Mesendoderm (in vitro differentiated cells): ENCODE measurements around the gene CHST12.
"Not testable (repeated sequence)": the region's sequence is repeated elsewhere in the genome, so short reads cannot be mapped to it uniquely, and the experiment has no call there.

Experiments used
- DNase-seq: peaks from one replicate; pipeline ENCODE4 v3.0.0; 2013
- H2AK5ac ChIP-seq: 2 replicates; pipeline ENCODE4 v1.6.1; 2013; ENCODE audit warnings: low read length, inconsistent platforms
- H2BK120ac ChIP-seq: 2 replicates; pipeline ENCODE4 v1.6.1; 2013; ENCODE audit warnings: low read depth, mild to moderate bottlenecking, low read length, moderate library complexity, mixed read lengths
- H2BK15ac ChIP-seq: replicated peaks from 2 replicates; pipeline ENCODE4 v1.6.1; 2013; ENCODE audit warnings: low read depth, mild to moderate bottlenecking, moderate library complexity
- H2BK5ac ChIP-seq: 2 replicates; pipeline ENCODE4 v1.6.1; 2013; ENCODE audit warnings: low read length, inconsistent platforms
- H3K18ac ChIP-seq: 2 replicates; pipeline ENCODE4 v1.6.1; 2013; ENCODE audit warnings: mild to moderate bottlenecking, low read length, mixed read lengths
- H3K23ac ChIP-seq: one replicate; pipeline ENCODE4 v1.6.1; 2013; ENCODE audit warnings: low read length
- H3K27ac ChIP-seq: 2 replicates; pipeline ENCODE4 v1.5.1; 2013; ENCODE audit warnings: low read depth, mild to moderate bottlenecking, inconsistent platforms, low read length, moderate library complexity
- H3K27me3 ChIP-seq: 2 replicates; pipeline ENCODE4 v1.6.1; 2013; ENCODE audit warnings: low read length, control low read depth, mild to moderate bottlenecking, inconsistent platforms; ENCODE audit not compliant: insufficient read depth, poor library complexity
- H3K36me3 ChIP-seq: 2 replicates; pipeline ENCODE4 v1.6.1; 2013; ENCODE audit warnings: low read length, inconsistent platforms; ENCODE audit not compliant: control insufficient read depth, insufficient read depth
- H3K4ac ChIP-seq: one replicate; pipeline ENCODE4 v1.6.1; 2013; ENCODE audit warnings: low read depth, mild to moderate bottlenecking, low read length, moderate library complexity
- H3K4me1 ChIP-seq: 2 replicates; pipeline ENCODE4 v1.6.1; 2013; ENCODE audit warnings: low read depth, low read length, inconsistent platforms; ENCODE audit not compliant: control insufficient read depth
- H3K4me2 ChIP-seq: 2 replicates; pipeline ENCODE4 v1.6.1; 2013; ENCODE audit warnings: low read length
- H3K4me3 ChIP-seq: 2 replicates; pipeline ENCODE4 v1.5.1; 2013; ENCODE audit warnings: mild to moderate bottlenecking, low read length
- H3K56ac ChIP-seq: one replicate; pipeline ENCODE4 v1.6.1; 2013; ENCODE audit warnings: low read length
- H3K79me1 ChIP-seq: 2 replicates; pipeline ENCODE4 v1.6.1; 2013; ENCODE audit warnings: low read length, inconsistent platforms
- H3K79me2 ChIP-seq: 2 replicates; pipeline ENCODE4 v1.6.1; 2013; ENCODE audit warnings: mild to moderate bottlenecking, low read length; ENCODE audit not compliant: control insufficient read depth, insufficient read depth
- H3K9ac ChIP-seq: 2 replicates; pipeline ENCODE4 v1.6.1; 2013; ENCODE audit warnings: low read length, inconsistent platforms
- H4K5ac ChIP-seq: one replicate; pipeline ENCODE4 v1.6.1; 2013; ENCODE audit warnings: low read length
- H4K8ac ChIP-seq: one replicate; pipeline ENCODE4 v1.6.1; 2013; ENCODE audit warnings: low read depth, mild to moderate bottlenecking, control low read depth, low read length, moderate library complexity
- WGBS: extraction: QIAGEN DNeasy Blood & Tissue Kit; methylation state at CpG from one replicate; pipeline ENCODE4 v1.1.7; 2013; ENCODE audit warnings: low lambda C conversion rate, missing lambda C conversion rate; ENCODE audit not compliant: insufficient coverage; ENCODE audit errors: extremely low coverage; 5-methylcytosine and 5-hydroxymethylcytosine counted together

Gene CHST12

GRCh38 chr7:2466675-2467074, 63.3 kb downstream of the CHST12 start:
- no peak overlapping the region for H3K23ac ChIP-seq

GRCh38 chr7:2468227-2468626, 64.8 kb downstream of the CHST12 start:
- Histone ChIP-seq H3K4me1 (peaks cover 4% of the 10 kb centered on the region), H3K4ac (no peak overlapping the region), H3K4me3 (no peak overlapping the region), H2BK120ac (no peak overlapping the region), H3K79me2 (no peaks in the 10 kb centered on the region), H3K56ac (no peak overlapping the region), H3K27me3 (no peaks in the 10 kb centered on the region), H3K23ac (no peak overlapping the region), H3K18ac (no peak overlapping the region), H2AK5ac (no peak overlapping the region), H3K79me1 (no peaks in the 10 kb centered on the region), H2BK5ac (no peak overlapping the region), H4K8ac (no peak overlapping the region), H2BK15ac (no peak overlapping the region), H3K4me2 (no peak overlapping the region), H3K36me3 (no peaks in the 10 kb centered on the region), H3K27ac (no peak overlapping the region), H3K9ac (no peak overlapping the region), H4K5ac (no peak overlapping the region)
- WGBS: no CpG with 5 or more reads among the region's 7 CpGs
- DNase-seq: no peak

More at GRCh38 chr7:2466675-2467074, 63.3 kb downstream of the CHST12 start:
- no peak overlapping the region for H2BK15ac ChIP-seq
- no peaks in the 10 kb centered on the region for H3K79me2 ChIP-seq
- H3K4me3 ChIP-seq: no peak overlapping the region
- H2BK120ac ChIP-seq: no peak overlapping the region
- WGBS: 100% methylated on average over 3 of the region's 10 CpGs
- H3K4me1 ChIP-seq: peaks cover 4% of the 10 kb centered on the region
- H4K5ac ChIP-seq: no peak overlapping the region
- H4K8ac ChIP-seq: no peak overlapping the region
- no peak overlapping the region for H3K56ac ChIP-seq
- H3K36me3 ChIP-seq: no peaks in the 10 kb centered on the region
- H2BK5ac ChIP-seq: no peak overlapping the region
- no peak for DNase-seq
- no peak overlapping the region for H2AK5ac ChIP-seq
- no peak overlapping the region for H3K4me2 ChIP-seq
- no peak overlapping the region for H3K4ac ChIP-seq
- no peak overlapping the region for H3K27ac ChIP-seq
- no peak overlapping the region for H3K9ac ChIP-seq
- no peak overlapping the region for H3K18ac ChIP-seq
- no peaks in the 10 kb centered on the region for H3K27me3 ChIP-seq
- no peaks in the 10 kb centered on the region for H3K79me1 ChIP-seq

DNA sequence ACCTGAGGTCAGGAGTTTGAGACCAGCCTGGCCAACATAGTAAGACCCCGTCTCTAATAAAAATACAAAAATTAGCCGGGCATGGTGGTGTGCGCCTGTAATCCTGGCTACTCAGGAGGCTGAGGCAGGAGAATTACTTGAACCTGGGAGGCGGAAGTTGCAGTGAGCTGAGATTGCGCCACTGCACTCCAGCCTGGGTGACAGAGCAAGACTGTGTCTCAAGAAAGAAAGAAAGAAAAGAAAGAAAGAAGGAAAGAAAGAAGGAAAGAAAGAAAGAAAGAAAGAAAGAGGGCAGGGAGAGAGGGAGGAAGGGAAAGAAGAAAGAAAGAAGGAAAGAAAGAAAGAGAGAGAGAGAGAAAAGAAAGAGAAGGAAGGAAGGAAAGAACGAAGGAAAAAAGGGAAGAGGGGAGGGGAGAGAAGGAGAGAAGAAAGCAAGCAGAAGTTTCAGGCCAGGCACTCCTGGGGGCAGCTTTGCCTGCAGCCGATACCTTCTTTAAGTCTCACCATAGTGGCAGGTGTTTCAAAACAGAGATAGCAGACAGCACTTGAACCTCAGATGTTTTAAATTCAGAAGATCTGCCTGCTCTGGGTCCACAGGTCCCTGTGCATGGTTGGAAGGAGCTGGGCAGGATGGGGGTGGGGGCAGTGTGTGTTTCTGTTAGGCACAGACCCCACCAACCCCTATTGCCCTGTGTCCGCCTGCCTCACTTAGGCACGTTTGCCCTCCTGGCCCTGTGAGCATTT, 66.2 kb downstream of the CHST12 start:
- H2AK5ac ChIP-seq, H3K36me3 ChIP-seq, DNase-seq, H3K4me2 ChIP-seq, H3K27ac ChIP-seq, H3K79me2 ChIP-seq, H4K8ac ChIP-seq, H2BK15ac ChIP-seq, H3K9ac ChIP-seq, H2BK5ac ChIP-seq, H3K18ac ChIP-seq, H3K79me1 ChIP-seq, H3K27me3 ChIP-seq, H3K4me3 ChIP-seq, H3K4ac ChIP-seq, H3K56ac ChIP-seq, H4K5ac ChIP-seq, H2BK120ac ChIP-seq, H3K23ac ChIP-seq, H3K4me1 ChIP-seq: not testable (repeated sequence)
- WGBS: no CpG with 5 or more reads among the region's 9 CpGs

GRCh38 chr7:2470204-2471021, 67.0 kb downstream of the CHST12 start:
- Histone ChIP-seq H3K56ac (peak overlapping the region; percentile 82), H3K27ac (no peak overlapping the region), H4K5ac (no peak overlapping the region), H3K4me3 (no peak overlapping the region), H2AK5ac (peak overlapping the region; percentile 43), H3K36me3 (no peaks in the 10 kb centered on the region), H2BK5ac (no peak overlapping the region), H3K79me2 (no peaks in the 10 kb centered on the region), H3K4me1 (peaks cover 4% of the 10 kb centered on the region), H3K27me3 (no peaks in the 10 kb centered on the region), H4K8ac (no peak overlapping the region), H3K79me1 (no peaks in the 10 kb centered on the region), H2BK15ac (no peak overlapping the region), H3K4me2 (no peak overlapping the region), H2BK120ac (no peak overlapping the region), H3K18ac (no peak overlapping the region), H3K9ac (no peak overlapping the region), H3K23ac (peak overlapping the region; percentile 24), H3K4ac (peak overlapping the region; percentile 74)
- no peak for DNase-seq
- no CpG with 5 or more reads among the region's 19 CpGs for WGBS

- Histone ChIP-seq H3K27ac (peak overlapping the region; percentile 69), H2BK5ac (peak overlapping the region; percentile 97)
These were observed 67.6 kb downstream of the CHST12 start for GRCh38 chr7:2471022-2471329.

More at GRCh38 chr7:2471022-2471329, 67.6 kb downstream of the CHST12 start:
- no peak overlapping the region for H3K4me3 ChIP-seq
- peak overlapping the region; percentile 17 for H3K9ac ChIP-seq
- H4K8ac ChIP-seq: no peak overlapping the region
- peak overlapping the region; percentile 82 for H3K56ac ChIP-seq
- no CpG with 5 or more reads among the region's 5 CpGs for WGBS
- no peaks in the 10 kb centered on the region for H3K79me1 ChIP-seq
- no peak overlapping the region for H3K4me2 ChIP-seq
- peak overlapping the region; percentile 4 for H3K18ac ChIP-seq
- peak overlapping the region; percentile 74 for H3K4ac ChIP-seq
- peak overlapping the region; percentile 97 for H4K5ac ChIP-seq
- peaks cover 4% of the 10 kb centered on the region for H3K4me1 ChIP-seq
- no peak for DNase-seq
- H2AK5ac ChIP-seq: peak overlapping the region; percentile 92
- no peaks in the 10 kb centered on the region for H3K27me3 ChIP-seq
- no peak overlapping the region for H2BK15ac ChIP-seq
- H3K79me2 ChIP-seq: no peaks in the 10 kb centered on the region
- peak overlapping the region; percentile 5 for H2BK120ac ChIP-seq
- H3K23ac ChIP-seq: peak overlapping the region; percentile 24
- H3K36me3 ChIP-seq: no peaks in the 10 kb centered on the region
